ENCODE measurements around the gene CR1L. TPM values are rescaled to one million over a fixed set of nuclear protein-coding genes. Genes with fewer than 3 reads are reported as not detected.
A peak's percentile ranks its signal among the peaks of the same experiment; 100 is the strongest.

The CR1L gene
- total and polyA plus RNA-seq, 9 of the 15 experiments (the other 6 are each of a cell fraction or from before 2014, with no cell fraction given): 10.1 to 74.8 (median 34.3) TPM

- Histone ChIP-seq H3K27ac (ENCODE audit: extremely low read depth, low read depth, low read length) (peak overlapping the region; percentile 80), H3K9me3 (replicated peaks; ENCODE audit: control insufficient read depth, insufficient read depth, low read depth, low read length) (no peaks in the 10 kb centered on the region), H3K4me3 (peak overlapping the region; percentile 92), H3K36me3 (ENCODE audit: control insufficient read depth, insufficient read depth, low read length) (peaks cover 9% of the 10 kb centered on the region; the same call in 2 of the 3 replicates), H3K9me1 (ENCODE audit: control insufficient read depth, insufficient read depth, low read length) (no peaks in the 10 kb centered on the region), H3K9ac (ENCODE audit: insufficient read depth in 1 of 2, low read depth in 2 of 2, low read length in 2 of 2) (peak overlapping the region; percentile 83 to 99), H4K20me1 (replicated peaks; ENCODE audit: control insufficient read depth, insufficient read depth, low read length) (peaks cover 27% of the 10 kb centered on the region; the same call in 1 of the 2 replicates), H3K4me1 (replicated peaks in 1 of 2; ENCODE audit: control insufficient read depth in 2 of 2, insufficient read depth in 2 of 2, low read length in 2 of 2) (peaks cover 33 to 61% of the 10 kb centered on the region in 2 experiments), H3K4me2 (ENCODE audit: insufficient read depth, low read length) (peak overlapping the region; percentile 95), H3K27me3 (ENCODE audit: control insufficient read depth in 2 of 2, insufficient read depth in 2 of 2, low read length in 2 of 2) (no peaks in the 10 kb centered on the region), H3K79me2 (ENCODE audit: control insufficient read depth, insufficient read depth, low read length) (peaks cover 79% of the 10 kb centered on the region), H2AFZ (ENCODE audit: low read depth, low read length) (no peak overlapping the region)
- ATAC-seq (no peak), DNase-seq (ENCODE audit: extremely low read depth in 1 of 4, low spot score in 3 of 4) (peak in 1 of 4 experiments; percentile 44), FAIRE-seq (no peak)
- in situ Hi-C loops (cut with MboI) (no loop called here), intact Hi-C loops (cut with micrococcal nuclease) (loop anchor here (5.0 kb wide), 1 partner anchor 103 kb away; the partner anchor contains the start of gene CR1L)
- no TSS peak for BruUV-seq (replicated peaks)
- ChIA-PET CTCF (ENCODE audit: low intra/inter-chr PET ratio) (no interaction called here), POLR2A (interaction anchor here (0.7 to 2.0 kb wide), 2 partner anchors 13 to 1167 kb away, joined by 3 to 13 read pairs; no protein-coding TSS in a partner anchor)
- 2% methylated on average over 5 of the region's 5 CpGs for WGBS (ENCODE audit: insufficient coverage, low coverage, missing lambda C conversion rate)
- TF ChIP-seq NKRF (IDR thresholded peaks at IDR 0.05; ENCODE audit: borderline replicate concordance) (peak; percentile 18; the same call in 1 of the 2 replicates), ETV5 (CRISPR knock-in tag; IDR thresholded peaks at IDR 0.05; ENCODE audit: low read depth) (no peak), MLLT1 (IDR thresholded peaks at IDR 0.05) (peak in 1 of 2 experiments; percentile 22; a peak in 2 of 4 replicates), MED1 (CRISPR knock-in tag; IDR thresholded peaks at IDR 0.05; ENCODE audit: borderline replicate concordance) (no peak), TEAD4 (IDR thresholded peaks at IDR 0.05; ENCODE audit: low read length) (no peak), TEAD4 (CRISPR knock-in tag; IDR thresholded peaks at IDR 0.05; ENCODE audit: borderline replicate concordance) (no peak), ZFPM2 (CRISPR knock-in tag; IDR thresholded peaks at IDR 0.05) (0 out of 2 replicates have a peak, but pooled peaks have one; percentile 19), GTF2E2 (tag; IDR thresholded peaks at IDR 0.05) (peak; percentile 58; the same call in 1 of the 2 replicates), MTA1 (IDR thresholded peaks at IDR 0.05; ENCODE audit: borderline replicate concordance) (0 out of 2 replicates have a peak, but pooled peaks have one; percentile 11), SAFB (IDR thresholded peaks at IDR 0.05; ENCODE audit: borderline replicate concordance, low read depth, low read length) (no peak), ZNF584 (CRISPR knock-in tag; IDR thresholded peaks at IDR 0.05; ENCODE audit: low read depth) (no peak), PHF20 (IDR thresholded peaks at IDR 0.05; ENCODE audit: partially characterized antibody) (no peak), IFI16 (CRISPR knock-in tag; IDR thresholded peaks at IDR 0.05) (no peak), VEZF1 (CRISPR knock-in tag; IDR thresholded peaks at IDR 0.05) (0 out of 2 replicates have a peak, but pooled peaks have one; percentile 13)
Measured at GRCh38 chr1:207750631-207751305, 105.8 kb downstream of the CR1L start.

Data from K562 (cell line).